GM18508 (cell line): ENCODE measurements around the gene RTL3.

Source experiments
- ATAC-seq: cut with Tn5 transposase; IDR thresholded peaks from one replicate; pipeline ENCODE4 v1.9.1; 2021; ENCODE audit warnings: moderate number of reproducible peaks; ENCODE audit not compliant: insufficient read depth, unreplicated experiment

RTL3 gene

DNA sequence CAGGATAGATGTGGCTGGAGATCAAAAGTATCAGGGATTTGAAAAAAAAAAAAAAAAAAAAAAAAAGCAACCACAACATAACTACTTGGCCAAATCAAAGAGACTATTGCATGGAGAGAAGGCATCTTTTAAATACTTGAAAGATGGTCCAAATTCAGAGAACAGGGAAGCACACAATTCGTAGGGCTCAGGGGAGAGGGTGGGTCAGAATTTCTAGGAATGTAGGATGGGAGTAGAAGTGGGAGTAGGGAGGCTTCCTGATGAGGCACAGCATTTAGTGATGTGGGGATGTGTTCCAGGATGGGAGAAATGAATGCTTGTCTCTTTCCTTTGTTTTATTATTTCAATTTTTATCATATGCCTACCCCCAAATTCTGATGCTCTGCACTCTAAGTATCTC lies 36.3 kb downstream of the RTL3 start:
- no peak for ATAC-seq

DNA sequence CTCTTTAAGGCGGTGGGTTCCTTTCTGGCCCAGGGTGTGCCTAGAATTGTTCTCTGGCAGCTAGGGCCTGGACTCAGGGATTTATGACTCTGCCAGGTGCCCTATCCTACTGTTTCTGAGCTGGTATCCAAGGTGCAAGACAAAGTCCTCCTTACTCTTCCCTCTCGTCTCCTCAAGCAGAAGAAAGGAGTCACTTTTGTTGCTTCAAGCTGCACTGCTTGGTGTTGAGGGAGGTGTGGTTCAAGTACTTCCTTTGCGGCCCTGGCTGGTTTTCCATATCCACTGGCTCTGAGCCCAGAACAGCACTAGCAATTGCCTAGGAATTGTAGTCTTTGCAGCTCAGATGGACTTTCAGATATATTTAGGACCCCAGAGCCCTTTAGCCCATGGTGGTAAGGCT lies 39.3 kb downstream of the RTL3 start:
- ATAC-seq: no peak

DNA sequence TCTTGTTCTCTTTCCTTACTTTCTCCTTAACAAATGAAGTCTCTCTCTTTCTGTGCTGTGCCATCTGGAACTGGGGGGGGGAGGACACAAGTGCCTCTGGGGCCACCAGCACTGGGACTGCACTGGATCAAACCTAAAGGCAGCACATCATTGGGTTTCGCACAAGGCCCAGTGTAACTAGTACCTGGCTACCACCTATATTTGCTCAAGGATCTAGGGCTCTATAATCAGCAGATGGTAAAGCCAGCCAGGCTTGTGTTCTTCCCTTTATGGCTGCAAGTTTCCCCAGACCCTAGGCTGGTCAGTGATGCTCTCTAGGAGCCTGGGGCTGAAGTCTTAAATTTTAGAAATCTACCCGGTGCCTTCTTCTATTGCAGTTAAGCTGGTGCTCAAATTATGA lies 40.1 kb downstream of the RTL3 start:
- ATAC-seq: no peak

- ATAC-seq: no peak
Measured at GRCh38 chrX:78614264-78614663, 44.9 kb downstream of the RTL3 start.
